ENCODE results near the gene SPTB.
A peak's percentile ranks its signal among the peaks of the same experiment; 100 is the strongest.
"Not testable (repeated sequence)": the region's sequence is repeated elsewhere in the genome, so short reads cannot be mapped to it uniquely, and the experiment has no call there.

SPTB gene

DNA sequence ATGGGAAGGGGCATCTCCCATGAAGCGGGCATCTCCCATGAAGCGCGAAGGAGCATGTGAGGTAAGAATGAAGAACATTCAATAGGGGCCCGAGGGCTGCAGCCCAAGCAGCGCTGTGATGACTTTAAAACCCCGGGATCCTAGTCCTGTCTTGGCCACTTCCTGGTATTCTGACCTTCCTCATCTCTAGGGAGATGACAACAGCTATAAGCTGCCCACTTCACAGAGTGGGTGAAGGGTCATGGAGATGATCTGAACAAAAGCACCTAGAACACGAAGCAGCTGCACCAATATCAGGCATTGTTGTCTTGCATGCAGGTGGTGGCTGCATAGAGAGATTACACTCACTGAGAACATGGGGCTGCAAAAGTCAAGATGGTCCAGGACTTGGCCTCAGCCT is 64.5 kb downstream of the SPTB start:
- no peak for DNase-seq

DNA sequence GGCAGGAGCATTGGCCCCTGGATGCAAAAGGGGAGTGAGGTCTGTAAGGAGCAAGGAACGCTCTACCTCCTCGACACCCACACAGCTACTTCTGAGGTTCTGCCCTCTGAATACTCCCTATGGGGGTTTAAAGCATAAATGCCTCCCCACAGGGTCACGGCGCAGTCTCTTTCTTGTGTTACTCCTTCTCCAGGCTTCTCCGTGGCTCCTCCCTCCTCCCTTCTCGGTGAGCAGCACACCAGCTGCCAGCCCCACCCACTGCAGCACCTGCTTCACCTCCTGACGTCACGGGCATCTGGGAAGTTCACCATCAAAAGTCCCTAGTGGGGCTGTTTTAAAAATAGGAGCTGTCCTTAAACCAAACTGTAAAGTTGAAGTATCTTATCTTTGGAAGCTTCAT is 67.3 kb downstream of the SPTB start:
- DNase-seq, result peak; percentile 27 to 40

DNA sequence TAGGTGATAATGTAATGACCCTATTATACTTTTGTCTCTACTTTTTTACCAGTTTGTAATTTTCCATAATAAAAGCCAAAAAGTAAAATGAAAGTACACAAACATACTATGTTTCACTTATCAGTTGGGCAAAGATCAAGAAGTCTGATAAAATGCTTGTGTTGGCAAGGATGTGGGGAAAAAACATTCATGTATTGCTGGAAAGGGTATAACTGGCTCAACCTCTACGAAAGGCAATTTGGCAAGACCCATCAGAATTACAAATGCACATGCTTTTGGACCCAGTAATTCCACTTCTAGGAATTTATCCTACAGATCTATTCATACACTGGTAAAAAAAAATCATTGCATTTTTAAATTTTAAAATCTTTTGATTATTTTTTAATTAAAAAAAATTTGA is 68.0 kb downstream of the SPTB start:
- DNase-seq, result no peak

DNA sequence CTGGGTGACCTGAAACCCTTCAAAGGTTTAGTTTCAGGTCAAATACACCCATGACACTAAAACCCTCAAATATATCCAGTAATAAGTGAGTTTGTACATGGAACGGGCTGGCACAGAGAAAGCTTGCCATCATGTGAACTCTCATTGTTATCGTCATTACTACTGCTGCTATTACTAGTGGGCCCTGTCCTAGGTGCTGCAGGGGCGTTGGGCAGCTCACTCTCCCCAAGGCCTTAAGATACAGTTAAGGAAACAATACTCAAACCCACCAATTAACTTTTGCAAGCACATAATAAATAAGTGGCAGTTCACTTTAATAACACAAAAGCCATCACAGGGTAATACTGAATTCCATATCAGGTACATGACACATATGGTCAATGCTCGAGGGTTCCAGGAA is 71.3 kb downstream of the SPTB start:
- no peak for DNase-seq

DNA sequence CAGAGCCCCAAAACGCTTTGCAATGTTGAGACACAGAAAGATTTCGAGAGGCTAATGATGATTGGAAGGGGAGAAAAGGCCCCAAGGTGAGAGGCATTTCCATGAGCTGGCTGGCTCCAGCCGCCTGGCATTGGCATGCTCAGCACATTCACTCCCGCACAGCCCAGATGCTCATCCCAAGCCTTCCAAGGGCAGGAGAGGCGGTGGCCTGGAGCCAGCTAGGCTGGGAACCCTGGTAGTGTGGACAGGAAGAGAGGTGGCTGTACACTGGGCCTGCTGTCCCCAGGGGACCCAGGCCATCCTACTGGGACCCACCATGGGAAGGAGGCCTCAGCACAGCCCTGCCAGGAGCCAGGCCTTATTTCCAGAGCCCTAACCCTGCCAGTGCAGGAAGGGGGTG is 72.2 kb downstream of the SPTB start:
- no peak for DNase-seq

DNA sequence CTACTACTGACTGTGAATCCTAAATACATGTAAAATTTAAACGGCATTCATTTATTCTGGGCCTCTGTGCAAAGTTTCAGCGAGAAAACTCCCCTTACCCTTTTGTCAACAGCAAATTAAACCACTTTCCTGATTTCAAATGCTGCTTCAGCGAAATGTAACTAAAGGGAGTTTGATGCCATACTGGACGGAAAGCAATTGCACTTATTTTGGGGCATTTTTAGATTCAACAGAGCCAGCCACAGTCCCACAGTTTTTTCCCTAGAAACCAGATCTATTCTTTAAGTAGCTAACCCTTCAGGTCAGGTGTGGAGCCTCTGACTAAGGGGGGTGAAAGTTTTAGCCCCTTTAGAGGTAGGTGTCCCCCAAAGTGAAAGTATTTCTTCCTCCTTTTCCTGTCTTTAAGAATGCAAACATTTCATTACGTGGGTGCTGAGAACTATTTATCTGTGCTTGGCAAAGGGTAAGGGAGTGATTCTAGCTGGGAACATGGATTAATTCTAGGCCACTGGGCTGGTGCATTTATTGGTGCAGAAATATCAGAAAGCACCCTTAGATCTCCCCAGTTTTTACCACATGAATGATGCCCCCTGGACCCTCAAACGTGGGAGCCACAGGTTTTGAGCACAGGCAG is 72.7 kb downstream of the SPTB start:
- DNase-seq, result no peak

DNA sequence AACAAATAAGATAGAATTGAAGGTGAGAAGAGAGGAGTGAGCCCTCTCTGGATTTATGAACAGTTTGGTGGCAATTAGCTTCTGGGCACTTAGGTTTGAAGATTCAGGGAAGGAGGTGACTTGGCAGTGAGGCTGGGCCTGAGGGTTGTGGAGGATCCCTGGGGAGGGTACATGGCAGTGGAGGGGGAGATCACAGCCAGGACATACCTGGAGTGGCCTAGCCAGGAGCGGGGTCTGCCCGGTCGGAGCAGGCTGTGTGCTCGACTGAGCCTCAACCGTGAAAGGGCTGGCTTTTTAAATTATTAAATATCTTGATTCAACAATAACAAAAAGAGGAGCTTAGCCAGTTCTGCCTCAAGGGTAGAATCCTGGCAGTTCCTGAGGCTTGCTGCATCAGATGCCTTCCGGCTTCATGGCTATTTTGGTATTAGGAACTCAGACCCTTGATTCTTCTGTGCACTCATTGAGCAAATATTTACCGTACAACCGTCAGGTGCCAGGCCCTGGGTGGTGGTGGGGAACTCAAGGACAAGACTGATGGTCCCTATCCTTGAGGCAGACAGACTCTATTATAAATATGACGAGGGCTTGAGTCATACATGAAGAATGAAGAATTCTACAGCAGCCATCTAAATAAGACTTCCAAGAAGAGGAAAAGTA is 73.4 kb downstream of the SPTB start:
- DNase-seq, result no peak

DNA sequence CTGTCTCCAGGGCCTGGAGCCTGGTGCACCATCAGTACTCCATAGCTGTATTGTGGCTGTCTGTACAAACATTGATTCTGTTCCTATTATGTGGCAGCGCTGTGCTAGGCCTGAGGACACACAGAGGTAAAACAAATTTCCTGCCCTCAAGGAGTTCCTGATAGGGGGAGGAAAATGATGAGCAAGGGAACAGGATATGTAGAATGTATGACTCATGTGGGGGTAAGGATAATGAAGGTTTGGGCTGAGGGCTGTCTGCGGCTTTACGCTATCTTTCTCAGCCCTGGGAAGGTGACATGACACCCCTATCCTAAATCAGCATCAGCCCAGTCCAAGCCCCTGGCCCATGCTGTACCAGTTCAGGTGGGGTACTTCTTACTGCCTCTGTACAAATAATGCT is 74.1 kb downstream of the SPTB start:
- not testable (repeated sequence) for DNase-seq

DNA sequence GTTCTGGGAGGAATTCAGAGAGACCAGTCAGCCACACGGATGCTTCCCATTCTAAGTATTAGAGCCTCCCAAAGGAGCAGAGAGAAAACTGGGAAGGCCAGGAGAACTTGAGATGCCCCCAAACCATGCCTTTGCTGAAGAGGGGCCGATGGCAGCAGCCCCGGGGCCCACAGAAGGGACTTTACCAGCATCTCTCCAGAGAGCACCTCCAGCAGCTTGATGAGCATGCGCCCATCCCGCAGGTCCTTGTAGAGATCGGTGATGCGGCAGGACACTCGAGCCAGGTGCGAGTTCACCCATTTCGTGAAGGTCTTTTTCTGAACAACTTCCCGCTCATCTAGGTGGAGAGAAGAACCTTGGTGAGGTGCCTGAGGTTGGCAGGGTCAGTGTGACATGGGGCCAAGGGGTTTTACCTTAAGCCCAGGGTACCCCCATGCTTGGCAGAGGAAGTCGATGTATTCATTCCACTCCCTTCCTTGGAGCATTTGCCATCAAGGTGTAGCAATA is 74.9 kb downstream of the SPTB start:
- no peak for DNase-seq

DNA sequence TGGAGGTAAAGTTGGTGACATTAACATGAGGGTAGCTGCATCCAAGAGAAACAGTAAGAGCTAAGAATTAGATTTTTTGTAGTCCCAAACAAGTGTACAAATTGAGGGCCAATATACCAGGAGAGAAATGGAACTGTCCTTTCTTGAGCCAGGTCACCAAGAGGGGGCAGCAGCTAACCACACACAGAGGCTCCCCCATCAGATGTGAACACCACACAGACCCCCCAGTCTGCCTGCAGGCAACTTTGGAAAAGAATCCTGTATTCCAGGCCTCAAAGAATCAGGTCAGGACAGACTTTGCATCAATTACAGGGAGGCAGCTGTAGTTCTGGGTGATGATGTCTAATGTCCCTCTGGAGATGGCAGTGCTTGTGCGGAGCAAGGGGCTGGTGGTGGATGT is 77.9 kb downstream of the SPTB start:
- no peak for DNase-seq

DNA sequence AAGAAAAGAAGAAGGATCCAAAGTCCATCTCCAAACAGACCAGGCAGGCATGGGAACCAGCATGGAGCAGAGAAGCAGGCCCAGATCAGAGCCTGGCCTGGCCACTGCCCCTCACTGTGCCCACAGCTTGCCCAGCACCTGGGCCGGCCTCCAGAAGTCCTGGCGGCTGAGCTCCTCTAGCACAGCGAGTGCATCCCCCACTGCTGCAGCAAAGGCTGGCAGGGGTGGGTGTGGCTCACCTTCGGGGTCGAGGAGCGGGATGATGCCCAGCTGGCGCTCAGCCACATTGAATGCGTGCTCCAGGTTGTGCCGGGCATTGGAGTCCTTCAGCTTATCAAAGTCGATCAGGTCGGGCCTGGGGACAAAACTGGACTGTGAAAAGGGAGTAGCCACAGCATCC is 78.7 kb downstream of the SPTB start:
- DNase-seq, result no peak

DNA sequence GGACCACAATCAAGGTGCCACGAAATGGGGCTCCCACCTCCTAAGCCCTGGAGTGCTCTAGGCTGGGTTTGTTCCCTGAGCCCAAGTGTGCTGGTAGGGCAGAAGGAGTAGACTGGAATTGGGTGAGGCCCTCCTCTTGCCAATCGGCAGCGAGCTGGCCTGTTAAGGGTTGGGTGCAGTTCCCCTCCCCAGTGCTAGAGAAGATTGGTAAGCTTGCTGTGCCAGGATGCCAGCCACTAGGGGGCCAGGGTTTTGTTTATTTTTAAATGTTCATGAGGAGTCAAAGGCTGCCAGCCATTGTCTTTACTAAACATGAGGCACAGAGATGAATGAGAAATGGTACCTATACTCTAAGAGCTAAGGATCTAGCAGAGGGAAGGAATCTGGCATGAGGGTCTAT is 79.7 kb downstream of the SPTB start:
- no peak for DNase-seq

DNA sequence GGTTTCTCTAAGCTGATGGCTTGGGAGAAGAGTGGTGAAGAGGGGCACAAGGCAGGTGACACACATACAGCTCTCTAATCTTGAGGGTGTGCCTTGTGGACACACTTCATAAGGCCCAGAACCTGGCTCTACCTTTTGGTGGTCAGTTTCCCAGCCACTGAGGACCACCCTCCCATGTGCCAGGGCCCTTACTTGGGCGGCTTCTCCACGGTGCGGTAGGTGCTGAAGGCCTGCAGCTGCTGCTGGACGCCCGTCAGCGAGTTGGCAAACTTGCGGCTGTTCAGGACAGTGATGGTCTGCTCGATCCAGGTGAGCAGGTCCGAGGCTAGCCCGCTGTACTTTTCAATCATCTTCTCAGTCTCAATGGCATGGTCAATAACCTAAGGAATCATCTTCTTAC is 80.2 kb downstream of the SPTB start:
- no peak for DNase-seq

DNA sequence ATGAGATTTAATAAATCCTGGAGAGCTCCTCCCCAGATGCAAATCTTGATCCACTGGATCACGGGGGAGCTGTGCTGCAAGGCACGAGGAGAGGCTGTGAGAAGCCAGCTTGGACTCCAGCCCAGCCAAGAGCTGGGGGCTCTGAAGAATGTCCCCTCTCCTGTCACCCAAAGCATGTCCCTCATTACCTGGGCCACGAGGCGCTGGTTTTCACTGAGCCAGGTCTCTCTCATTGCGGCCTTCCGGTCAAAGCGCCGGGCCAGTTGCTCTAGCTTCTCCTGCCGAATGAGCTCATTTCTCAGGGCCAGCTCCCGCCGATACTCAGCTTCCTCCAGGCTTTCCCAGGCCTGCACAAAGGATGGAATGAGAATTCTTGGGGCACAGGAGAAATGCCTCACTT is 83.3 kb downstream of the SPTB start:
- DNase-seq, result no peak

DNA sequence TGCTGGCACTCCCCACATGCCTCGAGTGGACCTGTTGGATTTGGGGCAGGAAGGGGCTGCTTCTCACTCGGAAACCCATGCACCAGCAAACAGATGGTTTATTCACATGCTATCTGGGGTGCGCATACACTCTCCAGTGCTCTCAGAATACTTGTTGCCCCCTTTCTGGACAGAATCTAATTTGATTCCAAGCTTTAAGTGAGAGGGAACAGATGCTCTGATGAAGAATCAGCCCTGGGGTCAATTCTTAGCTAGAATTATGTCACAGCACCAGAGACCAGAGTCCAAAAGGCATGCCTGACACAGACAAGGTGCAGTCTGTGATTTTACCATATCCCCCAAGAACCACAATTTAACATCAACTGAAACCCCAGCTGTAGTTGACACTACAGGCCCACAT is 83.8 kb downstream of the SPTB start:
- no peak for DNase-seq

DNA sequence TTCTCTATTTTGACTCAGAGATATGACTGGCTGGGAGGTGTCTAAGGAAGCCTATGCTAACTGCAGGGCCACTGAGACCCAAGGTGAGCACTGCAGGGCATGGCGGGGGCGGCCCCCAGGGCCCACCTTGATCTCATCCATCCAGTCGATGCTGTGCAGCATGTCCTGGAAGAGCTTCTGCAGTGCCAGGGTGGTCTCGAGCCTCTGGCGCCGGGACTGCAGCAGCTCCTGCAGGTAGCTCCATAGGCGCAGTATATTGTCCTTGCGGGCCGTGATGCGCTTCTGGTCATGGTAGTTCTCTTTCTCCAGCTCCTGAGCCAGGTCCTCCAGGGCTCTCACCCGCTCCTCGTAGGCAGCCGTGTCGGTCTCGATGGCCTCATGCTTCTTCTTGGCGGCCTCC is 84.5 kb downstream of the SPTB start:
- DNase-seq, result no peak

DNA sequence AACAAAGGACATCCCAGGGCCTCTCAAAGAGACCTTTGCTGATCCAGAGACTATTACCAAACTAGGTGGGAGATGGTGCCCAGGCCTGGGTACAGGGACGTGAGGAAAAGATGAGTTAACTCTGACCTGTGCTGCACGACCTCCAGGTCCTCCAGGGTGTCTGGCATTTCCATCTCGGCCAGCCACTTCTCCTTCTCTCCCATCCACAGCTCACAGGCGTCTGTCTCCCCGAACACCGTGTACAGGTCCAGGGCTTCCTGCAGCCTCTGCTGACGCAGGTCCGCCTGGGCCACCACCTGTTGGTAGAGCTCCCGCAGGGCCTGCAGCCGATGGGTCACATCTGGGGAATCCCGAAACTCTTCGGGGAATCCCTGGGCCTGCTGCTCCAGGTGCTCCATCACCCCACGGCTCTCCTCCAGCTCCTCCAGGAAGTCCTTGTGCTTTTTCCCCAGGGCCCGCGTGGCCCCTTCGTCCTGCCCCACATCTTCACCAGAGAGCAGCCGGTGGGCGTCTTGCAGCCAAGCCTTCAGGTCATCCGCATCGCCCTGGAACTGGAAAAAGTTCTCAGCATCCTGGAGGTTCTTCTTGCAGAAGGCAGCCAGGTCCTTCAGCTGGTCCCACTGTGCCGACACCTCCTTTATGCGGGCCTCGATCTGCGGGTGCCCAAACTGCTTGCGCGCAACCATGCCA is 86.7 kb downstream of the SPTB start:
- no peak for DNase-seq

DNA sequence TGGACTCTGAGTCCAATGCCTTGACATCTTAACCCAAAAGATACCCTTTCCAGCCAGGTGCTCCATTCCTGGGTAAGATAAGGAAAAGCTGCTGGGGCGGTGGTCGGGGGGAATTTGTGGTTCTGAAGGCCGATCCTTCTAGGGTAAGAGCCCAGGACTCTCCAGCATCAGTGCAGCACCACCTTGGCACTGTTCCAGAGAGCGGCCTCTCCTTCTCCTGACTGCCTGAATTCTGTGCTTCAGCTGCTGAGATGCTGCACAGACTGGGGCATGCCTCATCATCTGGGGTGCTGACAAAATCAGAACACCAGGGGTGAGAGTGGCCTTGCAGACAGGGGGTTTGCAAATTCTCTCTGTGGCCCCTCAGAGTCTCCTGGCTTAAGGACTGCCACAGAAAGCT is 87.5 kb downstream of the SPTB start:
- DNase-seq, result no peak

DNA sequence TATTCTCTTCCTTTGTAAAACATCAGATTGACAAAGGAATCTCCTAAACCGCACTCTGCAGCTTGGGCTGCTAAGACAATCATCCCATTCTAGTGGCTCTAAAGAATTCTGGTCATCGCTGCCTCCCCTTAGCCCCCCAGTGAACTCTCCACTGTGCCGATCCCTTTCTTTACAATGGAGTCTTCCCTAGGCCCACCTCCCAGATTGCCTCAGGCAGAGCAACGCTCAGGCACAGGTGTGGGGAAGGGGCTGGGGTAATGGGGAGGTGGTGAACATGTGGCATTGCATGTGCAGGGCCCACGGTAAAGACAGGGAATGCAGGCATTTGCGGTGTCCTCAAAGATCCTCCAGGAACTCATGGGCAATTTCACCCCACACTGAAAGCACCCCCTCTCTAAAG is 89.2 kb downstream of the SPTB start:
- no peak for DNase-seq

DNA sequence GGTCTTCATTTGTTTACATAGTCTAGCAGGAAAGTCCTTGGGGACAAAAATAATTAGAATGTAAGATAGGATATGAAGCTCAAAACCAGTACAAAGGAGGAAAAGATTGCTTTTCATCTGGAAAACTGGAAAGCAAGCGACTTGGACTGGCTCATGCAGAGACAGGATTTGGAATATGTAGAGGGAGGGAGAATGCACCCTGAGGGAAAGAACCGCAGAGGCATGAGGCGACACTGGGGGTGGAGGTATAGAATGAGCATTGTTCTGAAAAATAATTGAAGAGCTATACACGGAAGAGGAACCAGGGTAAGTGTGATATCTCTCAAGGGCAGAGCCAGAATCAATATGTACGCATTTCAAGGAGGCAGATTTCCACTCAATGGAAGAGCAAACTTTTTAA is 90.0 kb downstream of the SPTB start:
- no peak for DNase-seq

DNA sequence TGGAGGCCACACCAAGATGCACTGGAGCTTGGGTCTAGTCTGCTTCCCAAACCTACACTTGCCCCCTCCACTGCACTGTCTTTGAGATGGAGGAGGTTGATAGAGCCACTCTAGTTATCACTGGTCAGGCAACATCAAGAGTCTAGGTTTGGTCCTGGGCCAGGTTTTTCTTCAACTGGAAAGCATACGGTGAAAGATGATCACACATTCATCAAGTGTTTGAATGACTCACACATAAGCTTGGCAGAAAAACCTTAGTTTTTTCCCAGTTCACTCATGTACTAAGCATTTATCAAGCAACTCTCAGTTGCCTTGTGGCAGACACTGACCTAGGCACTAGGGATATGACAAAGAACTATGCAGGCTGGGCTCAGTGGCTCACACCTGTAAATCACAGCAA is 91.0 kb downstream of the SPTB start:
- no peak for DNase-seq

DNA sequence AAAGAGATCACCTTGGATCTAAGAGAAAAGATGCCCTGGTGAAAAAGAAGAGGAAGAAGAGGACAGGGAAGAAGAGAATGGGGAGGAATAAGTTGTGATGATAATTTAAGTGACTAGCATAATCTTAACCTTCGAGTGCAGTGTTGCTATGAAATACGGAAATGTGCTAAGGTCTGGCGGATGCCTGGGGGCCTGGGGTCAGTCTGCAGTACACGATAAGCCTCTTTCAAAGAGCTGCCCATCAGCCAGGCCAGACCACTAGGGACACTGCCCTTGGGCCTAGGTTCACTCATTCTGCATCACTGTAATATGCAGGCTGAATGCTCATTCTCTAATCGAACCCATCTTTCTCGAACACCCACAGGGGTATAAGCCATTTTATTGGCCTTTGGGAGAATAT is 92.1 kb downstream of the SPTB start:
- DNase-seq, result no peak

DNA sequence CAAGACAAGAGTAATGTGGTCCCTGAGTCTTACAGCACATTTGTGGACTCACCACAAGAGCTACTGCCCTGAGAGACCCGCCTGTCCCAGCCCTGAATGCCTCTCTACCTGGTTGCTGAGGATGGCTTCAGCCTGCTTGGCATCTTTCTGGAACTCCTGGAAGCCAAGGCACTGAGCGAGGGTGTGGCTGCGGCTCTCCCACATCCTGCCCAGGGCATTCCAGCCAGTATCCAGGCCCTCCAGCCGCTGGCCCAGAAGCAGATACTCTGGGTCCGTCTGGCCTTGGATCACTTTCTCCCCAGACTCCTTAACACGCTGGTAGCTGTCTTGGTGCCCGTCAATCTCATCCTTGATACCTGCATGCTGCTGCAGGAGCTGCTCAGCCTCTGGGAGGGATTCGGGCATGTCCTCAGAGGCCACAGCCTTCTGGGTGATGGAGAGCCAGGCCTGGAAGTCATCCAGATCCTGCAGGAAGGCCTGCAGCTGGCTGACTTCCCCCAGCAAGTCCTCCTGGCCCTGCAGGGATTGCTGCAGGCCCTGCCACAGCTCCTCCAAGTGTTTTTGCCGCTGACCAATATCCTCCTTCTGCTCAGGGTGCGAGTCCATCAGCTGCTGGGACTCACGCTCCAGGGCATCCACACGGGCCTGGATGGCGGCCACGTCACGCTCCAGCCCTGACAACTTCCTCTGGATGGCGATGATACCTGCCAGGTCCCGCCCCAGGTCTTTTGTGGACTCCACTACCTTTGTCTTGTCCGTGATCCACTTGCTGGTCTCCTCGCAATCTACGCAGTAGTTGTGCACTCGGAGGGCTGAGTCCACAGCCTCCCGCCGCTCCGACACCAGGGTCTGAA is 93.2 kb downstream of the SPTB start:
- DNase-seq, result no peak

DNA sequence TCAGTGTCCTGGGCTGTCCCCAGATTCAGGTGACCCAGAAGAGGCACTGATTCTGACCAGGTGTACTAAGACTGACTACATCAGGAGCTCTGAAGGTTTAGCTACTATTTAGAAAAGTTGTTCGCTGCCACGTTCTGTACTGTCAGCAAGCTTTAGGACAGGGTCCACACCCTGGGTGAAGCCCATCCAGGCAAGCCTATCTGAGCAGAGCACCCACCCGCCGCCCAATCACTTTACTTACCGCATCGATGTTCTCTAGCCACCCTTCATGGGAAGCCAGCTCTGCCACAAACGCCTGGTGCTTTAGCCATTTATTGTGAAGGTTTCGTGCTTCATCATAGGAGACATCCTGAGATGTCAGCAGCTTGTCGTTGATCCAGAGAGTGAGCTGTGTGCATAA is 95.7 kb downstream of the SPTB start:
- DNase-seq, result no peak

All from activated CD4-positive, alpha-beta T cell treated with anti-CD3 and anti-CD28 coated beads, Interleukin-2, amount 50 U/mL, for 4 hours (primary cell).